ENCODE measurements around the gene ARPC1A. TPM values are rescaled to one million over a fixed set of nuclear protein-coding genes. Genes with fewer than 3 reads are reported as not detected.

Gene ARPC1A
- total and polyA plus RNA-seq, 2 of the 8 experiments (the other 6 are each of a cell fraction or from before 2014, with no cell fraction given), result 123 to 155 TPM

DNA sequence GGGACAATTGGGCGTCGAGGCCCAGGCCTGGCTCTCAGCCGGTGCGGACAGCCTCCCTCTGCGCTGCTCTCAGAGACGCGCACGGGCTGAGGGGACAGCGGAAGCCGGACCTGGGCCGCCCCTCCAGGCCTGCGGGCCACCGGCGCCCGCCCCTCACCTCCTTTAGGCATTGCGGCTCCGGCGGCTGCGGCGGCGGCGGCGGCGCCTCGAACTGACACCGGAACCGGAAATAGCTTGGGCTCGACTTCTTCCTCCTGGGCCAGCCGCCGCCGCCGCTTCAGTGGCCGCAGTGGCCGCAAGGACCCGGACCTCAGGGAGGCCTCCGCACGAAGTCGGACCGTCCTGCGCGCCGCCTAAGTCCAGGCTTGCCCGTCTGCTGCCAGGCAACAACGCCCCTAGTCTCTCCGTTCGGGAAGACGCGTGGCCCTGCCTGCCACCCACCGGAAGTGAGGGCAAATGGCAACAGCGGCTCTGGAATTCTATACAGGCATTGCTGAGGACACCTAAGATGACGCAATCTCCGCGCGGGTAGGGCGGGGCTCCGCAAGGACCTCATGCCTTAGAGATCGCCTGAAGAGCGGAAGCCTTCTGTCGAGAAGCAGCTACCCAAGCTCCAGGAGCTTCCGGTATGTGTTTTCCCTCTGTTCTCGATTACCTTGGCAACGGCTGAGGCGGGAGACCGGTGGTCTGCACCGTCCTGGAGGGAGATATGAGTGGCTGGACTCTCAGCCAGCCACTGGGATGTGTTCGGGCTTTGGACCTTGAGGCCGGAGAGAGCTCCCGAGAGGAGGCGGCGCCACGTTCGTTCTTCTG, 82.9 kb downstream of the ARPC1A start, which contains the start of the genes BUD31 and PDAP1 (continued):
- TF ChIP-seq JUND (IDR thresholded peaks at IDR 0.05; ENCODE audit: low read length) (peak; percentile 99), SIRT6 (IDR thresholded peaks at IDR 0.05; ENCODE audit: low read length) (no peak), CTCF (IDR thresholded peaks at IDR 0.05; ENCODE audit: control extremely low read depth in 1 of 3, insufficient read depth in 1 of 3, low read depth in 1 of 3, low read length in 3 of 3) (no peak), ASH2L (IDR thresholded peaks at IDR 0.05; ENCODE audit: low read length) (peak; percentile 51), CEBPB (IDR thresholded peaks at IDR 0.05; ENCODE audit: low read depth, low read length) (peak; percentile 100), CBX5 (IDR thresholded peaks at IDR 0.05; ENCODE audit: low read depth, low read length) (no peak), EZH2 (IDR thresholded peaks at IDR 0.05; ENCODE audit: low read depth, low read length, severe bottlenecking) (no peak), NANOG (IDR thresholded peaks at IDR 0.05; ENCODE audit: insufficient read depth, low read depth, low read length, poor library complexity, severe bottlenecking) (no peak), HDAC2 (IDR thresholded peaks at IDR 0.05; ENCODE audit: borderline replicate concordance in 1 of 2, low read depth in 2 of 2, low read length in 2 of 2) (peak in 1 of 2 experiments; percentile 69; a peak in 2 of 4 replicates), BACH1 (IDR thresholded peaks at IDR 0.05; ENCODE audit: low read length) (no peak), KDM4A (IDR thresholded peaks at IDR 0.05; ENCODE audit: low read depth, low read length, severe bottlenecking) (peak; percentile 69), GABPA (IDR thresholded peaks at IDR 0.05; ENCODE audit: borderline replicate concordance, insufficient read depth, low read length) (peak; percentile 86), JUN (IDR thresholded peaks at IDR 0.05; ENCODE audit: low read depth, low read length) (peak; percentile 97), PHF8 (conservative IDR thresholded peaks at IDR 0.05; ENCODE audit: low read depth, low read length) (peak; percentile 88), TBP (IDR thresholded peaks at IDR 0.05; ENCODE audit: low read depth, low read length) (peak; percentile 88), BRCA1 (IDR thresholded peaks at IDR 0.05; ENCODE audit: low read depth, low read length) (no peak), BCL11A (IDR thresholded peaks at IDR 0.05; ENCODE audit: low read depth in 2 of 2, low read length in 2 of 2) (no peak), SP1 (IDR thresholded peaks at IDR 0.05; ENCODE audit: low read depth, low read length) (peak; percentile 63; the same call in 1 of the 2 replicates)
- TF ChIP-seq, protein P1, sequence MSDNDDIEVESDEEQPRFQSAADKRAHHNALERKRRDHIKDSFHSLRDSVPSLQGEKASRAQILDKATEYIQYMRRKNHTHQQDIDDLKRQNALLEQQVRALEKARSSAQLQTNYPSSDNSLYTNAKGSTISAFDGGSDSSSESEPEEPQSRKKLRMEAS (IDR thresholded peaks at IDR 0.05), result peak; percentile 76
